ENCODE results near the gene CAPN9. TPM values are rescaled to one million over a fixed set of nuclear protein-coding genes. Genes with fewer than 3 reads are reported as not detected.

Gene CAPN9
- total RNA-seq, 1 donor from 2014 or later = 0.19 TPM

DNA sequence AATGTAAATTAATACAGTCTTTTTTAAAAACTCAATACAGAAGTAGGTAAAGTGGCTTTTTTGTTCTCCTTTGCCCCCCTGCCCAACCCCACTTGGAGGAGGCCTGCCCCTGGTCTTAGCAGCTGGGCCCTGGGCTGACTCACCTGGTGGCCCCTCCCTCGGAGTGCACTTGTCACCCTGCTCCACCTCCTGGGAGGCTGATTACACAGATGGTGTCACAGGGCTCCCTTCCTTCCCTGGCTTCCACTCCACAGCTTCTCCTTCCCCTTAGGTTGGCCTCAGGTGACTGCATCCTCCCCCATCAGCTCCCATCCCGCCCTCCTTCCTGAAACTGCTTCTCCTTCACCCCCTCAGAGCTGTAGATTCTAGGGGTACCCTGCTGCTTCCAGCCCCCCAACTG, 11.7 kb upstream of the CAPN9 start:
- Histone ChIP-seq H3K36me3 (no peaks in the 10 kb centered on the region), H3K27ac (no peak overlapping the region), H3K27me3 (no peaks in the 10 kb centered on the region), H3F3A (ENCODE audit: low read depth) (no peaks in the 10 kb centered on the region), H3K9me3 (ENCODE audit: low read depth) (peaks cover 6% of the 10 kb centered on the region), H3K4me2 (no peak overlapping the region), H4K20me1 (ENCODE audit: low read depth) (no peaks in the 10 kb centered on the region), H3K79me2 (ENCODE audit: low read depth) (no peaks in the 10 kb centered on the region), H3K4me1 (no peaks in the 10 kb centered on the region), H2AFZ (replicated peaks) (no peak overlapping the region), H3K4me3 (no peak overlapping the region), H3K9ac (no peak overlapping the region)
- no peak for DNase-seq (ENCODE audit: low spot score)
- H3K4me1 Mint-ChIP-seq = no peaks in the 10 kb centered on the region
- peaks cover 10% of the 10 kb centered on the region for H3K27me3 Mint-ChIP-seq (ENCODE audit: insufficient read depth, low read depth)
- no peak for TF ChIP-seq EZH2 (IDR thresholded peaks at IDR 0.05)
- TF ChIP-seq, protein P1, sequence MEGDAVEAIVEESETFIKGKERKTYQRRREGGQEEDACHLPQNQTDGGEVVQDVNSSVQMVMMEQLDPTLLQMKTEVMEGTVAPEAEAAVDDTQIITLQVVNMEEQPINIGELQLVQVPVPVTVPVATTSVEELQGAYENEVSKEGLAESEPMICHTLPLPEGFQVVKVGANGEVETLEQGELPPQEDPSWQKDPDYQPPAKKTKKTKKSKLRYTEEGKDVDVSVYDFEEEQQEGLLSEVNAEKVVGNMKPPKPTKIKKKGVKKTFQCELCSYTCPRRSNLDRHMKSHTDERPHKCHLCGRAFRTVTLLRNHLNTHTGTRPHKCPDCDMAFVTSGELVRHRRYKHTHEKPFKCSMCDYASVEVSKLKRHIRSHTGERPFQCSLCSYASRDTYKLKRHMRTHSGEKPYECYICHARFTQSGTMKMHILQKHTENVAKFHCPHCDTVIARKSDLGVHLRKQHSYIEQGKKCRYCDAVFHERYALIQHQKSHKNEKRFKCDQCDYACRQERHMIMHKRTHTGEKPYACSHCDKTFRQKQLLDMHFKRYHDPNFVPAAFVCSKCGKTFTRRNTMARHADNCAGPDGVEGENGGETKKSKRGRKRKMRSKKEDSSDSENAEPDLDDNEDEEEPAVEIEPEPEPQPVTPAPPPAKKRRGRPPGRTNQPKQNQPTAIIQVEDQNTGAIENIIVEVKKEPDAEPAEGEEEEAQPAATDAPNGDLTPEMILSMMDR (IDR thresholded peaks at IDR 0.05) = no peak
- no peak for TF ChIP-seq EZH2phosphoT487 (IDR thresholded peaks at IDR 0.05)
- no peak overlapping the region for H3K4me3 Mint-ChIP-seq
- H3K36me3 Mint-ChIP-seq = no peaks in the 10 kb centered on the region
- H3K9me3 Mint-ChIP-seq = peaks cover 2% of the 10 kb centered on the region
- H3K27ac Mint-ChIP-seq = no peak overlapping the region

DNA sequence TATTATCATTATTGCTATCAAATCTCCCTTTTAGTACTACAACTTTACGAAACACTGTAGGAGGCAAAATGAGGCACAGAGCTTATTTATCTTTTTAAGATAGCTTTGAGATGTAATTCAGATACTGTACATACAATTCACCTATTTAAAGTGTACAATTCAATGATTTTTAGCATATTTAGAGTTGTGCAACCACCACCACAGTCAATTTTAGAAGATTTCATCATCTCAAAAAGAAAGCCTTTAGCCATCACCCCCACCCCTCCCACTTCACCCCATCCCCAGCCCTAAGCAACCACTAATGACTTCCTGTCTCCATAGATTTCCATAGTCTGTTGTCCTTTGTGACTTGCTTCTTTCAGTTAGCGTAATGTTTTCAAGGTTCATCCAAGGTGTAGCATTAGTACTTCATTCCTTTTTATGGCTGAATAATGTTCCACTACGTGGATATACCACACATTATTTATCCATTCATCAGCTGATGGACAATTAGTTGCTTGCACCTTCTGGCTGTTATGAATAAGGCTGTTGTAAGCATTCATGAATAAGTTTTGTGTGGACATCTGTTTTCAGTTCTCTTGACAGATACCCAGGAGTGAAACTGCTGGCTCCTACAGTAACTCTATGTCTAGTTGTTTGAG, 9.4 kb upstream of the CAPN9 start:
- H4K20me1 ChIP-seq (ENCODE audit: low read depth) = no peaks in the 10 kb centered on the region
- no peaks in the 10 kb centered on the region for H3F3A ChIP-seq (ENCODE audit: low read depth)
- no peaks in the 10 kb centered on the region for H3K27me3 ChIP-seq
- H3K36me3 ChIP-seq = no peaks in the 10 kb centered on the region
- no peak overlapping the region for H3K4me2 ChIP-seq
- no peaks in the 10 kb centered on the region for H3K4me1 Mint-ChIP-seq
- TF ChIP-seq, protein P1 (IDR thresholded peaks at IDR 0.05) = no peak
- peaks cover 8% of the 10 kb centered on the region for H3K27me3 Mint-ChIP-seq (ENCODE audit: insufficient read depth, low read depth)
- H3K27ac ChIP-seq = no peak overlapping the region
- H3K4me3 ChIP-seq = no peak overlapping the region
- no peaks in the 10 kb centered on the region for H3K36me3 Mint-ChIP-seq
- H3K4me3 Mint-ChIP-seq = no peak overlapping the region
- H2AFZ ChIP-seq (replicated peaks) = no peak overlapping the region
- DNase-seq (ENCODE audit: low spot score) = no peak
- H3K9me3 ChIP-seq (ENCODE audit: low read depth) = peaks cover 6% of the 10 kb centered on the region
- no peak overlapping the region for H3K27ac Mint-ChIP-seq
- H3K9ac ChIP-seq = no peak overlapping the region
- H3K4me1 ChIP-seq = no peaks in the 10 kb centered on the region
- no peaks in the 10 kb centered on the region for H3K79me2 ChIP-seq (ENCODE audit: low read depth)
- peaks cover 2% of the 10 kb centered on the region for H3K9me3 Mint-ChIP-seq

DNA sequence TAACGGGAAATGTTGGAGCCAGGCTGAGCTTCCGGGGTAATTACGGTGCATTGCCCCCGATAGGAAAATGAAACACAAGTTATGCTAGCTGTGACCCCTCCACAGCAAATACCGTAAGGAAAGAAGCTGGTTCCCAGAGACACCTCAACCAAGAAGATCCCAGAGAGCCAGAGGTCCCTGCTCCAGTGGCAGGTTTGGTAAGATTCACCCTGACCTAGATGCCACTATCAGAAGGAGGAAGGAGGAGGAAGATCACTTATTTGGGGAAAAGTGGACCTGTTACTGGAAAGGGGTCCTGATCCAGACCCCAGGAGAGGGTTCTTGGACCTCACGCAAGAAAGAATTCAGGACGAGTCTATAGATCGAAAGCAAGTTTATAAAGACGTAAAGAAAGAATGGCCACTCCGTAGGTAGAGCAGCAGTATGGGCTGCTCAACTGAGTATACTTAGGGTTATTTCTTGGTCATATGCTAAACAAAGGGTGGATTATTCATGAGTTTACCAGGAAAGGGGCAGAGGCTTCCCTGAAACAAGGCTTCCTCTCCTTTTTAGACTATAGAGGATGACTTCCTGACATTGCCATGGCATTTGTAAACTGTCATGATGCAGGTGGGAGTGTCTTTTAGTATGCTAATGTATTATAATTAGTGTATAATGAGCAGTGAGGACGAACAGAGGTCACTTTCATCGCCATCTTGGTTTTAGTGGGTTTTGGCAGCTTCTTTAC, 7.5 kb upstream of the CAPN9 start:
- Mint-ChIP-seq H3K27me3 (ENCODE audit: insufficient read depth, low read depth) (peaks cover 8% of the 10 kb centered on the region), H3K27ac (no peak overlapping the region), H3K4me3 (no peak overlapping the region), H3K36me3 (no peaks in the 10 kb centered on the region), H3K9me3 (peaks cover 2% of the 10 kb centered on the region), H3K4me1 (peaks cover 4% of the 10 kb centered on the region)
- no peaks in the 10 kb centered on the region for H3K36me3 ChIP-seq
- no peak for DNase-seq (ENCODE audit: low spot score)
- no peak for TF ChIP-seq EZH2phosphoT487 (IDR thresholded peaks at IDR 0.05)
- TF ChIP-seq, protein P1 (IDR thresholded peaks at IDR 0.05) = no peak
- no peak for TF ChIP-seq EZH2 (IDR thresholded peaks at IDR 0.05)
- H3K4me2 ChIP-seq = no peak overlapping the region
- H3K79me2 ChIP-seq (ENCODE audit: low read depth) = no peaks in the 10 kb centered on the region
- H3K27ac ChIP-seq = no peak overlapping the region
- H3F3A ChIP-seq (ENCODE audit: low read depth) = no peaks in the 10 kb centered on the region
- no peak overlapping the region for H3K4me3 ChIP-seq
- no peak overlapping the region for H3K9ac ChIP-seq
- H3K27me3 ChIP-seq = no peaks in the 10 kb centered on the region
- H4K20me1 ChIP-seq (ENCODE audit: low read depth) = no peaks in the 10 kb centered on the region
- H2AFZ ChIP-seq (replicated peaks) = no peak overlapping the region
- H3K9me3 ChIP-seq (ENCODE audit: low read depth) = peaks cover 6% of the 10 kb centered on the region
- H3K4me1 ChIP-seq = no peaks in the 10 kb centered on the region

Data from neural progenitor cell (in vitro differentiated cells).